ENCODE data around the gene MTOR.

GRCh38 chr1:11272544-11272831 lies 10.1 kb upstream of the MTOR start:
- TF ChIP-seq POLR2AphosphoS5 (IDR thresholded peaks at IDR 0.05; ENCODE audit: borderline replicate concordance, low read depth, low read length) (no peak), EZH2 (IDR thresholded peaks at IDR 0.05) (no peak), FOXP2 (optimal IDR thresholded peaks at IDR 0.05; ENCODE audit: control extremely low read depth, extremely low read length, insufficient read depth) (no peak)
